LNCaP clone FGC (cell line): ENCODE results near the gene PPP1R36.

Experiments used
- DNase-seq: peaks from one replicate; pipeline ENCODE4 v3.0.0-alpha.2; 2011; ENCODE audit warnings: low read depth
- H3K4me3 ChIP-seq: 2 replicates; pipeline ENCODE4 v1.5.1; 2011; ENCODE audit warnings: mild to moderate bottlenecking, low read depth, low read length, control low read depth
- CTCF ChIP-seq: IDR thresholded peaks from 2 replicates; pipeline ENCODE4 v1.5.1; 2012; ENCODE audit warnings: mild to moderate bottlenecking; ENCODE audit not compliant: control insufficient read depth, insufficient read depth; ENCODE audit errors: extremely low read depth

PPP1R36 gene

DNA sequence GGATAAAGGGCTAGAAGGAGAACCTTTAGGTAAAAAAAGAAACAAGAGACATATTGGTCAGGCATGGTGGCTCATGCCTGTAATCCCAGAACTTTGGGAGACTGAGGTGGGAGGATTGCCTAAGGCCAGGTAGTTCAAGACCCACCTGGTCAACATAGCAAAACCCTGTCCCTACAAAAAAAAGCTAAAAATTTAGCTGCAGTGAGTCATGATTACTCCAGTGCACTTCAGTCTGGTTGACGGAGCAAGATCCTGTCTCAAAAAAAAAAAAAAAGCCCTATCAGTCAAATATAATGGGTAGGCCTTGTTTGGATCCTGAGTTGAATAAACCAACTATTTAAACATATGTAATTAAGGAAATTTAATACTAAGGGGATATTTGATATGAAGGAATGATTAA, 54.2 kb downstream of the PPP1R36 start:
- TF ChIP-seq CTCF = no peak
- H3K4me3 ChIP-seq = no peak overlapping the region
- DNase-seq = no peak

- no peak for TF ChIP-seq CTCF
- no peak for DNase-seq
- no peak overlapping the region for H3K4me3 ChIP-seq
Measured at GRCh38 chr14:64604881-64605280, 55.1 kb downstream of the PPP1R36 start.

GRCh38 chr14:64605926-64606685, 56.3 kb downstream of the PPP1R36 start:
- no peak for DNase-seq
- no peak for TF ChIP-seq CTCF

GRCh38 chr14:64610049-64610746, 60.4 kb downstream of the PPP1R36 start:
- no peak overlapping the region for H3K4me3 ChIP-seq
- DNase-seq = no peak
- TF ChIP-seq CTCF = no peak

More at GRCh38 chr14:64605926-64606685, 56.3 kb downstream of the PPP1R36 start:
- H3K4me3 ChIP-seq = no peak overlapping the region

DNA sequence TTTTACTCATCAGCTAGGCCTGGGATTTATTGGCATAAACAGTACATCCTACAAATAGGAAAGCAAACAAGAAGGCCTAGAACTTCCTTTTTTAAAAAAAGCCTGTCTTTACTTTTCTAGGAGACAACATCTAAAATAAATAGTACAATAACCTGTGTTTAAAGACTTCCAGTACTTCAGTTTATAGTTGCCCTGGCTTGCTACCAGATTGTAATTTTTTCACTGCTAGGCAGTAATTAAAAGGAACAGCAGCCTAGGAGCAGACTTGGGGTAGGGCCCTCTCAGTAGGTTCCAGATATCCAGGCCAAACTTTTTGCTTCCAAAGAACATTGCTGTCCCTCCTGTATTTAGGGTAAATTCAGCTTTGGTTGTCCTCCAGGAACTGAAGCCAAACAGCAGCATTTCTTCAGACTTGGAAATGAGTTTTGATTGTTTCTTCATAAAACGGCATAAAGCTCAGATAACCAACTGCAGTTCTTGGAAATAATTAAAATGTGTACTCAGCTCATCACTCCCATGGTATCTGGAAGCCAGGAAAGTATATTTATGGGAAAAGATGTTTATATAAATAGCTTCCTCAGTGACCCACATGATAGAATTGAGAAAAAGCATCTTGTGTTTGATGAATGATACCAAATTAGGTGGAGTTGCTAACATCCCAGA, 61.7 kb downstream of the PPP1R36 start:
- no peak overlapping the region for H3K4me3 ChIP-seq
- no peak for TF ChIP-seq CTCF
- DNase-seq = peak; percentile 96

- no peak for TF ChIP-seq CTCF
- DNase-seq = no peak
- H3K4me3 ChIP-seq = no peak overlapping the region
Measured at GRCh38 chr14:64612021-64612380, 62.2 kb downstream of the PPP1R36 start.
